Measurements from ENCODE around the gene MYRIP. TPM values are rescaled to one million over a fixed set of nuclear protein-coding genes. Genes with fewer than 3 reads are reported as not detected.
"Not testable (repeated sequence)": the region's sequence is repeated elsewhere in the genome, so short reads cannot be mapped to it uniquely, and the experiment has no call there.

Gene MYRIP
- total and polyA plus RNA-seq, 11 donors, result 0.42 to 2.2 (median 0.90) TPM

DNA sequence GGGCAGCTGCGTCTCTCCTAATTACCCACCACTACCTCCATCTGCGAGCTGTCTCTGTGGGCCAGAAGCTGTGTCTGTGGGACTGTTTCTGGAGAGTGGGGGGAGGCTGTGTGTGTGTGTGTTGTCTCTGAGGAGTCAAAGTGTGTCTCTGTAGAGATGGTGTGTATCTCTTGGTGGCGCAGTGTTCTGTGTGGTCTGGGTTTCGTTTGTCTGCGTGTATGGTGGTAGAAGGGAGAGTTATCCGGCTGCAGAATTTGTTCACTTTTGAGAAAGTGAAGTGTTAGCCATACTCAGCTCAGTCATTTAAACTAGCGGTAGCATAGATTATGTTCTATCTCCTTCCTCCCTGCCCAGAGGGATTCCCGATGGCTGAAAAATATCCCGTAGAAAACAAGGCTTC lies 2.2 kb downstream of the MYRIP start:
- Histone ChIP-seq H3K36me3 (no peaks in the 10 kb centered on the region), H3K4me3 (peak overlapping the region in 2 of 12 donors; percentile 0 to 65), H3K27ac (no peak overlapping the region), H3K4me1 (peaks cover 0 to 21% (median 12%) of the 10 kb centered on the region in 12 donors), H3K27me3 (peaks cover 2 to 56% (median 28%) of the 10 kb centered on the region in 9 donors), H3K9me3 (no peaks in the 10 kb centered on the region)
- ATAC-seq (no peak), DNase-seq (no peak)
- intact Hi-C loops (cut with DNase I), result loop anchor here in 6 of 10 donors (5.0 to 10.0 kb wide), 3 partner anchors 363 to 373 kb away; no protein-coding TSS in a partner anchor
- 82 to 87% (median 85%) methylated on average over 9 of the region's 9 CpGs for WGBS, 4 donors
- TF ChIP-seq POLR2A (IDR thresholded peaks at IDR 0.05), result no peak
- TF ChIP-seq, protein P1, sequence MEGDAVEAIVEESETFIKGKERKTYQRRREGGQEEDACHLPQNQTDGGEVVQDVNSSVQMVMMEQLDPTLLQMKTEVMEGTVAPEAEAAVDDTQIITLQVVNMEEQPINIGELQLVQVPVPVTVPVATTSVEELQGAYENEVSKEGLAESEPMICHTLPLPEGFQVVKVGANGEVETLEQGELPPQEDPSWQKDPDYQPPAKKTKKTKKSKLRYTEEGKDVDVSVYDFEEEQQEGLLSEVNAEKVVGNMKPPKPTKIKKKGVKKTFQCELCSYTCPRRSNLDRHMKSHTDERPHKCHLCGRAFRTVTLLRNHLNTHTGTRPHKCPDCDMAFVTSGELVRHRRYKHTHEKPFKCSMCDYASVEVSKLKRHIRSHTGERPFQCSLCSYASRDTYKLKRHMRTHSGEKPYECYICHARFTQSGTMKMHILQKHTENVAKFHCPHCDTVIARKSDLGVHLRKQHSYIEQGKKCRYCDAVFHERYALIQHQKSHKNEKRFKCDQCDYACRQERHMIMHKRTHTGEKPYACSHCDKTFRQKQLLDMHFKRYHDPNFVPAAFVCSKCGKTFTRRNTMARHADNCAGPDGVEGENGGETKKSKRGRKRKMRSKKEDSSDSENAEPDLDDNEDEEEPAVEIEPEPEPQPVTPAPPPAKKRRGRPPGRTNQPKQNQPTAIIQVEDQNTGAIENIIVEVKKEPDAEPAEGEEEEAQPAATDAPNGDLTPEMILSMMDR (IDR thresholded peaks at IDR 0.05), result no peak

DNA sequence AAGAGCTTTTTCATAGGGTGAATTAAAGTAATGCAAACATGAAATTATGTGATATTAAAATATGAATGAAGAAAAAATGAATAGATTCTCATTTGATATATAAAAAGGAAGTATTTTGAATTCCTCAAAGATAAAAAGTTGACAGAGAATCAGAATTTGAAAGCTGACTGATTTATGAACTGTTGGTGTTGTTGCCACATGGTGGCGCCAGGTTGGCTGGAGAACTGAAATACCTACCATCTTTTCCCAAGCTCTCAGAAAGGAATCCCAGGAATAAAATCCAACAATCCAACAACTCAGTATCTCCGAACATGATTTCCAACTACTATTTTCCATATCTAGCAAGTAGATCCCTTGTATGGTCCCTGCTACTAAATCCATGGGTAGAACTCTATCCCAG lies 3.1 kb downstream of the MYRIP start:
- Histone ChIP-seq H3K9me3 (no peaks in the 10 kb centered on the region), H3K4me1 (peaks cover 0 to 21% (median 12%) of the 10 kb centered on the region in 12 donors), H3K27me3 (peaks cover 2 to 51% (median 28%) of the 10 kb centered on the region in 9 donors), H3K36me3 (no peaks in the 10 kb centered on the region), H3K27ac (no peak overlapping the region), H3K4me3 (no peak overlapping the region)
- DNase-seq (no peak), ATAC-seq (no peak)
- TF ChIP-seq POLR2A (IDR thresholded peaks at IDR 0.05), result no peak
- TF ChIP-seq, protein P1 (IDR thresholded peaks at IDR 0.05), result peak in 8 of 12 donors; percentile 7 to 54 (median 34)
- WGBS, 4 donors, result 63 to 72% (median 71%) methylated on average over 2 of the region's 2 CpGs
- intact Hi-C loops (cut with DNase I), result loop anchor here in 6 of 10 donors (5.0 to 10.0 kb wide), 3 partner anchors 362 to 372 kb away; no protein-coding TSS in a partner anchor

DNA sequence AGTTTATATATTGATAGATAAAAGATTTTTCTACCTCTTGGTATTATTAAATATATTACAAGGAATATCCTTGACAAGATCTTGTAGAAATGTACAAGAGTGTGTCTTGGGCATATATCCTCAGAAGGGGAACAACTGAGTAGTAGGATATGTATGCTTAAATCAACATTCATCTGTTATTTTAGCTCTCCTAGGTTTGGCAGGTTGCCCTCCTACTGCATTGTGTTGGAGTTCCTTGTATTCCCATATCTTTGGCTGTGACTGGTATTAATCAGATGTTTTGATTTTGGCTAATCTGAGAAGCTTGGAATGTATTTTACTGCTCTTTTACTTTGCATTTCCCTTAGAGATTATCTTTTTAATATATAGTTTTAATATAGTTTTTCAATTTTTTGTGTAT lies 4.6 kb downstream of the MYRIP start:
- DNase-seq (no peak), ATAC-seq (no peak)
- peaks cover 0 to 15% (median 11%) of the 10 kb centered on the region in 12 donors for H3K4me1 ChIP-seq
- no peak overlapping the region for H3K4me3 ChIP-seq
- H3K36me3 ChIP-seq, result no peaks in the 10 kb centered on the region
- intact Hi-C loops (cut with DNase I), result loop anchor here in 6 of 10 donors (5.0 to 10.0 kb wide), 3 partner anchors 361 to 371 kb away; no protein-coding TSS in a partner anchor
- no peak overlapping the region for H3K27ac ChIP-seq
- H3K9me3 ChIP-seq, result no peaks in the 10 kb centered on the region
- TF ChIP-seq, protein P1 (IDR thresholded peaks at IDR 0.05), result no peak
- no peak for TF ChIP-seq POLR2A (IDR thresholded peaks at IDR 0.05)
- H3K27me3 ChIP-seq, result peaks cover 2 to 42% (median 28%) of the 10 kb centered on the region in 9 donors

DNA sequence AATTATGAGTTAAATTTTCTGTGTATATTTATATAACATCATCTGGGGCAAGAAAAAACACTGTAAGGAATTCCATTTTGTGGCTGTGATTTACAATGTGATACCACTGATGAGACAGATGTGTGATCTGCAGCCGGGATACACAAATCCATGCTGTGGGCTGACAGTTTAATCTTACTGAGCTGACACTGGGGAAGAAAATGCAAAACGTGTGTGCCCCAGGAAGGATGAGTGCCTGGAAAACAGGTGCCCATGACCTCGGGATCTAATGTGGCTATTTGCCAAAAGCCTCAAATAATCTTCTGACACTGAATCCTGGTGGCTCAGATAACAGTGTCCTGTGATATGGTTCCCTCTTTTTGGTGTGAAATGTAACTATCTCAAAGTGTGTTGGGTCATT lies 10.5 kb downstream of the MYRIP start:
- Histone ChIP-seq H3K4me1 (no peaks in the 10 kb centered on the region), H3K36me3 (no peaks in the 10 kb centered on the region), H3K27me3 (peaks cover 0 to 4% (median 0%) of the 10 kb centered on the region in 9 donors), H3K27ac (no peak overlapping the region), H3K9me3 (no peaks in the 10 kb centered on the region), H3K4me3 (no peak overlapping the region)
- ATAC-seq (no peak), DNase-seq (no peak)
- intact Hi-C loops (cut with DNase I), result loop anchor here in 4 of 10 donors (10.0 kb wide), 2 partner anchors 355 to 365 kb away; no protein-coding TSS in a partner anchor
- no peak for TF ChIP-seq POLR2A (IDR thresholded peaks at IDR 0.05)
- TF ChIP-seq, protein P1 (IDR thresholded peaks at IDR 0.05), result no peak
- 23 to 27% (median 25%) methylated on average over 3 of the region's 3 CpGs for WGBS, 4 donors

DNA sequence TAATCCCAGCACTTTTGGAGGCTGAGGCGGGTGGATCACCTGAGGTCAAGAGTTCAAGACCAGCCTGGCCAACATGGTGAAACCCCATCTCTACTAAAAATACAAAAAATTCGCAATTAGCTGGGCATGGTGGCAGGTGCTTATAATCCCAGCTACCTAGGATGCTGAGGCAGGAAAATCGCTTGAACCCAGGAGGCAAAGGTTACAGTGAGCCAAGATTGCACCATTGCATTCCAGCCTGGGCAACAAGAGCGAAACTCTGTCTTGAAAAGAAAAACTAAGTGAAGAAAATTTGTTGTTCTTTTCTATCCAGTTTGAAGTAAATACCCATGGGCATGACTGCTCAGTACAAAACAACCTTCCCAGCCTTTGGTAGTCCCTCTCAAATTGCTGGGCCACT lies 24.4 kb downstream of the MYRIP start:
- intact Hi-C loops (cut with DNase I); H3K4me1 ChIP-seq; ATAC-seq; H3K27ac ChIP-seq; H3K4me3 ChIP-seq; DNase-seq; H3K27me3 ChIP-seq; H3K36me3 ChIP-seq: not testable (repeated sequence)
- peaks cover 0 to 14% (median 0%) of the 10 kb centered on the region in 12 donors for H3K9me3 ChIP-seq
- 86 to 91% (median 89%) methylated on average over 4 of the region's 4 CpGs for WGBS, 4 donors
